Heart right ventricle (tissue), 16 donors: ENCODE measurements around the gene STX16. TPM values are rescaled to one million over a fixed set of nuclear protein-coding genes. Genes with fewer than 3 reads are reported as not detected.
A peak's percentile ranks its signal among the peaks of the same experiment; 100 is the strongest.

ENCODE experiments used
- ATAC-seq, 8 donors: fragments of 200-7000 bp; cut with Tn5 transposase; one replicate each; pipeline ENCODE4 v1.9.1; 2020; ENCODE audit warnings: mild to moderate bottlenecking in 8 of 8, moderate library complexity in 8 of 8, moderate number of reproducible peaks in 1 of 8
- DNase-seq, 2 donors: peaks; one replicate each; pipeline ENCODE4 v3.0.0-alpha.2; 2020
- H3K27ac ChIP-seq, 10 donors: fragments of 200-600 bp; sonication (generic) in 2 of 10; one replicate each; pipeline versions ENCODE4 v1.5.0 to v1.8.0; 2020 to 2022; ENCODE audit warnings: mild to moderate bottlenecking in 3 of 10
- H3K27me3 ChIP-seq, 7 donors: fragments of 200-600 bp; one replicate each; pipeline ENCODE4 v1.8.0; 2021 to 2022; ENCODE audit warnings: mild to moderate bottlenecking in 2 of 7
- H3K36me3 ChIP-seq, 9 donors: fragments of 200-600 bp; sonication (generic) in 1 of 9; one replicate each; pipeline versions ENCODE4 v1.5.0 to v1.8.0; 2020 to 2022; ENCODE audit warnings: mild to moderate bottlenecking in 2 of 9
- H3K4me1 ChIP-seq, 9 donors: fragments of 200-600 bp; sonication (generic) in 1 of 9; one replicate each; pipeline versions ENCODE4 v1.5.0 to v1.8.0; 2020 to 2022; ENCODE audit warnings: mild to moderate bottlenecking in 4 of 9
- H3K4me3 ChIP-seq, 10 donors: fragments of 200-600 bp; sonication (generic) in 2 of 10; one replicate each; pipeline versions ENCODE4 v1.5.0 to v1.8.0; 2020 to 2022; ENCODE audit warnings: mild to moderate bottlenecking in 7 of 10, moderate library complexity in 2 of 10
- H3K9me3 ChIP-seq, 11 donors: fragments of 200-600 bp in 10 of 11; sonication (generic) in 2 of 11; one replicate each; pipeline versions ENCODE4 v1.5.0 to v1.8.0; 2013 to 2022; ENCODE audit warnings: mild to moderate bottlenecking in 2 of 11, control low read depth in 1 of 11, moderate library complexity in 1 of 11
- WGBS, 2 donors: extraction: QIAGEN DNeasy Blood & Tissue Kit; methylation state at CpG; one replicate each; pipeline ENCODE4 v1.1.7; 2013; ENCODE audit warnings: inconsistent platforms in 1 of 2; 5-methylcytosine and 5-hydroxymethylcytosine counted together
- intact Hi-C, 10 donors: fragments of 100-400 bp; cut with DNase I; formaldehyde crosslinking; loops; one replicate each; pipeline versions ENCODE4 v1.11.1 to v1.14.2; 2022
- polyA plus RNA-seq, 2 donors: library from polyadenylated mRNA; stranded (reverse); fragments of 200-250 nt; gene quantifications; one replicate each; pipeline ENCODE4 v1.2.3, GENCODE V29; 2013
- total RNA-seq, 10 donors: library from RNA; stranded (reverse); fragmentation: NEBNext Ultra II Directional in 3 of 10; extraction: Animal tissue kit (Norgen Biotek cat#: 25700) in 3 of 10; gene quantifications; one replicate each; pipeline versions ENCODE4 v1.2.1 to v1.2.4, GENCODE V29; 2021 to 2023
- TF ChIP-seq, protein P1 (sequence below), 9 donors: fragments of 200-600 bp; sonication (generic) in 2 of 9; IDR thresholded peaks; one replicate each; pipeline versions ENCODE4 v1.5.0 to v1.8.0; 2021 to 2022; ENCODE audit warnings: antibody characterized with exemption in 9 of 9, mild to moderate bottlenecking in 5 of 9, moderate library complexity in 1 of 9
- donor health status: Arrhythmogenic right ventricular cardiomyopathy.
- donor health status: ischemic (EF 13 %, LVEDD 7.1; RV severe dilation, severe dysfunction).
- donor health status: healthy with polysubstance abuse.
- donor health status: DM: no; HTN: yes; CAD: no.
- donor health status: DM: no; HTN: no; CAD: no.
- donor health status: ischemic (EF 25% LVEDD 6.9; RV normal size, moderate dysfunction).
- donor health status: ischemic (EF 25% LVEDD 5.7; RV mildly dilated, moderate dysfunction).
- donor health status: healthy.
- donor health status: DM: yes; HTN: yes; CAD: no.
- donor health status: Ischemic cardiomyopathy.
- donor health status: ischemic (EF 35%, LVEDD 5.7; RV mildly dilated, moderate dysfunction).
- donor health status: nonischemic (EF 11% LVEDD 7.7; RV severe dilation, severe dysfunction).
- donor health status: DM: yes; HTN: yes; CAD: no.
- donor health status: PGD.
- donor health status: ischemic (EF 29% LVEDD 5.4; RV normal size, mild dysfunction).
- donor health status: nonischemic (EF 23%, LVEDD 6.1; RV moderate dilation, normal function).

STX16 gene
- total and polyA plus RNA-seq, 12 donors: 17.1 to 57.6 (median 27.0) TPM

- whole genome bisulfite sequencing, 2 donors: 71 to 76% methylated on average over 29 of the region's 29 CpGs
- ATAC-seq: peak; percentile 82 to 94 (median 85)
- Histone ChIP-seq H3K27ac (peak overlapping the region in 2 of 10 donors; percentile 56 to 78), H3K4me3 (no peak overlapping the region), H3K4me1 (peaks cover 0 to 8% (median 0%) of the 10 kb centered on the region in 9 donors), H3K36me3 (no peaks in the 10 kb centered on the region), H3K9me3 (no peaks in the 10 kb centered on the region), H3K27me3 (peaks cover 0 to 20% (median 6%) of the 10 kb centered on the region in 7 donors)
- TF ChIP-seq, protein P1, sequence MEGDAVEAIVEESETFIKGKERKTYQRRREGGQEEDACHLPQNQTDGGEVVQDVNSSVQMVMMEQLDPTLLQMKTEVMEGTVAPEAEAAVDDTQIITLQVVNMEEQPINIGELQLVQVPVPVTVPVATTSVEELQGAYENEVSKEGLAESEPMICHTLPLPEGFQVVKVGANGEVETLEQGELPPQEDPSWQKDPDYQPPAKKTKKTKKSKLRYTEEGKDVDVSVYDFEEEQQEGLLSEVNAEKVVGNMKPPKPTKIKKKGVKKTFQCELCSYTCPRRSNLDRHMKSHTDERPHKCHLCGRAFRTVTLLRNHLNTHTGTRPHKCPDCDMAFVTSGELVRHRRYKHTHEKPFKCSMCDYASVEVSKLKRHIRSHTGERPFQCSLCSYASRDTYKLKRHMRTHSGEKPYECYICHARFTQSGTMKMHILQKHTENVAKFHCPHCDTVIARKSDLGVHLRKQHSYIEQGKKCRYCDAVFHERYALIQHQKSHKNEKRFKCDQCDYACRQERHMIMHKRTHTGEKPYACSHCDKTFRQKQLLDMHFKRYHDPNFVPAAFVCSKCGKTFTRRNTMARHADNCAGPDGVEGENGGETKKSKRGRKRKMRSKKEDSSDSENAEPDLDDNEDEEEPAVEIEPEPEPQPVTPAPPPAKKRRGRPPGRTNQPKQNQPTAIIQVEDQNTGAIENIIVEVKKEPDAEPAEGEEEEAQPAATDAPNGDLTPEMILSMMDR (IDR thresholded peaks at IDR 0.05): no peak
- peak; percentile 33 to 59 for DNase-seq
- intact Hi-C loops: loop anchor here in 1 of 10 donors (10.0 kb wide), 1 partner anchor 59 kb away; no protein-coding TSS in a partner anchor
Observed at GRCh38 chr20:58623579-58624473, 27.3 kb upstream of the STX16 start.

DNA sequence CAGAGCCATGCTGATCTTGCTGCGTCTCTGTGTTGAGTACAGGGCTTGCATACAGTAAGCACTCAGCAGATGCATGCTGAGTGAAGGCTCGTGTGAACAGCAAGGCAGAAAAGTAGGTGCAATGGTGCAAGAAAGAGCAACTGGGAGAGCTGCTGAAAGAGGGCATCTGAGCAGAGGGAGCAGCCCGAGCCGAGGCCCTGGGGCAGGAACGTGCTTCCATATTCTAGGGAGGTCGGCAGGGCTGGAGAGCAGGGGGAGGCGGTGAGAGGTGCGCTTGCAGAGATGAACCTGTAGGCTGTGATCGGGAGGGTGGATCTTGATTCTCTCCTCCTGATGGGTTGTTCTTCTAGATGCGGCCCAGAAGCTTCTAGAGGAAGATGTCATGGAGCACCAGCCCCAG lies 26.4 kb upstream of the STX16 start:
- no peaks in the 10 kb centered on the region for H3K36me3 ChIP-seq
- TF ChIP-seq, protein P1 (IDR thresholded peaks at IDR 0.05): no peak
- H3K9me3 ChIP-seq: no peaks in the 10 kb centered on the region
- intact Hi-C loops: loop anchor here in 1 of 10 donors (10.0 kb wide), 1 partner anchor 60 kb away; no protein-coding TSS in a partner anchor
- no peak for ATAC-seq
- H3K27me3 ChIP-seq: peaks cover 0 to 11% (median 0%) of the 10 kb centered on the region in 7 donors
- no peak overlapping the region for H3K27ac ChIP-seq
- no peak overlapping the region for H3K4me3 ChIP-seq
- peaks cover 0 to 8% (median 0%) of the 10 kb centered on the region in 9 donors for H3K4me1 ChIP-seq
- no peak for DNase-seq
- WGBS, 2 donors: 90 to 91% methylated on average over 10 of the region's 10 CpGs

DNA sequence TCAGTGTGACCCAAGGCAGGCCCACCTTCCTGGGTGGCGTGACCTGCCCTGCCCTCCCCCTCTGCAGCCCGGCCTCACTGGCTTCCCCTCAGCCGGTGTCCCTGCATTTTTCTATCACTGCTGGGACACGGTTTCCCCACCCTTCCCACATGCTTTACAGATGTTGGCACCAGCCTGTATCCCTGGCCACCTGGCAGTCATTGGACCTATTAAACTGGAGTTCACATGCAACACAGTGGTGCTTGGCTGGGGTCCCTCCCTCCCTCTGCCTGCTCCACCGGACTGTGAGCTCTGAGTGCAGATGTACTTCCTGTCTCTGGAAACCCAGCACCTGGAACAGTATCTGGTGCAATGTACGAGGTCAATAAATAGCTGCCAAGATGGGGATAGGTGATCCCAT lies 25.5 kb upstream of the STX16 start:
- TF ChIP-seq, protein P1 (IDR thresholded peaks at IDR 0.05): no peak
- Histone ChIP-seq H3K27ac (no peak overlapping the region), H3K4me1 (peaks cover 0 to 8% (median 0%) of the 10 kb centered on the region in 9 donors), H3K4me3 (no peak overlapping the region), H3K36me3 (no peaks in the 10 kb centered on the region), H3K9me3 (no peaks in the 10 kb centered on the region), H3K27me3 (peaks cover 0 to 4% (median 0%) of the 10 kb centered on the region in 7 donors)
- no peak for DNase-seq
- ATAC-seq: no peak
- intact Hi-C loops: loop anchor here in 1 of 10 donors (10.0 kb wide), 1 partner anchor 61 kb away; no protein-coding TSS in a partner anchor
- 74 to 76% methylated on average over 6 of the region's 6 CpGs for WGBS, 2 donors

DNA sequence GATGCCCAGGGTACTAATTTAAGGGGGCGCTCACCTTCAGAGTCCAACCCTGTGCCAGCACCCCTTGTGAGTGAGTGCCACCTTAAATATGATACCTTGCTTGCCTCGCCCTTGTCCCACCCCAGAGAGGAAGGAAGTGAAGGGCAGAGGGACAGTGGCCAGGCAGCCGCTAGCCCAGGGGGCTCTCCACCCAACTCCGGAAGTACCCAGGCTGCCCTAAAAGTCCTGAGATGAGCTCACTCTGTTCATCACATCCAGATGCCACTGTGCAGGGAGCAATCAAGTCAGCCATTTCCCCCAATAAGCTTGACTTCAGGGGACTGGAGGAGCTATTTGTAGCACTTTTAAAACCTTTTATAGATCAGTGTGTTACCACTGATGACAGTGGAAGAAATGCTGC lies 25.0 kb upstream of the STX16 start:
- intact Hi-C loops: loop anchor here in 1 of 10 donors (10.0 kb wide), 1 partner anchor 61 kb away; no protein-coding TSS in a partner anchor
- DNase-seq (no peak), ATAC-seq (no peak)
- WGBS, 2 donors: 63 to 84% methylated on average over 4 of the region's 4 CpGs
- Histone ChIP-seq H3K4me1 (peaks cover 0 to 8% (median 0%) of the 10 kb centered on the region in 9 donors), H3K4me3 (no peak overlapping the region), H3K36me3 (no peaks in the 10 kb centered on the region), H3K27ac (no peak overlapping the region), H3K9me3 (no peaks in the 10 kb centered on the region), H3K27me3 (no peaks in the 10 kb centered on the region)
- TF ChIP-seq, protein P1 (IDR thresholded peaks at IDR 0.05): no peak
